CD4-positive, alpha-beta T cell (primary cell): ENCODE data around the gene TRIM3. TPM values are rescaled to one million over a fixed set of nuclear protein-coding genes. Genes with fewer than 3 reads are reported as not detected.

Source experiments
- ATAC-seq: fragments of 200-7000 bp; cut with Tn5 transposase; one replicate; pipeline ENCODE4 v1.10.0; 2022; ENCODE audit warnings: mild to moderate bottlenecking; ENCODE audit not compliant: poor library complexity
- CTCF ChIA-PET: fragments of 350-600 bp; sonication (Branson Sonifier 250); formaldehyde crosslinking; loops from one replicate; lab custom pipeline; 2021; ENCODE audit warnings: antibody characterized with exemption, inconsistent platforms; lab: Charles Lee
- POLR2A ChIA-PET: fragments of 350-600 bp; sonication (Branson Sonifier 250); formaldehyde crosslinking; loops from one replicate; lab custom pipeline; 2021; ENCODE audit warnings: antibody characterized with exemption, inconsistent platforms; lab: Charles Lee
- DNase-seq, 14 experiments: peaks; one replicate each; pipeline ENCODE4 v3.0.0-alpha.2; 2013 to 2020; ENCODE audit warnings: mixed read lengths in 2 of 14
- H3K27ac ChIP-seq, 2 donors: one replicate each; pipeline versions ENCODE4 v1.5.1 to v1.7.0; 2013; ENCODE audit warnings: low read length in 2 of 2, low read depth in 1 of 2, mild to moderate bottlenecking in 1 of 2
- H3K27me3 ChIP-seq, 2 experiments: 1 replicate in 1 of 2; 2 replicates in 1 of 2; pipeline versions ENCODE4 v1.6.1 to v1.7.0; 2013; ENCODE audit warnings: low read length in 2 of 2, control low read depth in 1 of 2, mild to moderate bottlenecking in 1 of 2, moderate library complexity in 1 of 2; ENCODE audit not compliant: insufficient read depth in 2 of 2, control insufficient read depth in 1 of 2
- H3K36me3 ChIP-seq: one replicate; pipeline ENCODE4 v1.6.1; 2013; ENCODE audit warnings: low read length, control low read depth; ENCODE audit not compliant: insufficient read depth
- H3K4me1 ChIP-seq: one replicate; pipeline ENCODE4 v1.6.1; 2013; ENCODE audit warnings: low read length, control low read depth; ENCODE audit not compliant: insufficient read depth
- H3K4me3 ChIP-seq: one replicate; pipeline ENCODE4 v1.5.1; 2013; ENCODE audit warnings: mild to moderate bottlenecking, low read length, moderate library complexity
- H3K9me3 ChIP-seq, 2 experiments: 1 replicate in 1 of 2; 2 replicates in 1 of 2; pipeline versions ENCODE4 v1.6.1 to v1.7.0; 2013; ENCODE audit warnings: low read length in 2 of 2, mild to moderate bottlenecking in 2 of 2, control low read depth in 1 of 2, moderate library complexity in 1 of 2; ENCODE audit not compliant: control insufficient read depth in 1 of 2, insufficient read depth in 1 of 2
- H3K27ac Mint-ChIP-seq: one replicate; pipeline ENCODE4 v1.8.0; 2020; ENCODE audit warnings: mixed read lengths
- H3K27me3 Mint-ChIP-seq: one replicate; pipeline ENCODE4 v1.8.0; 2021; ENCODE audit warnings: mixed read lengths
- H3K36me3 Mint-ChIP-seq: one replicate; pipeline ENCODE4 v1.8.0; 2021; ENCODE audit warnings: low read depth, mixed read lengths
- H3K4me1 Mint-ChIP-seq: one replicate; pipeline ENCODE4 v1.8.0; 2021; ENCODE audit warnings: low read depth, mixed read lengths
- H3K4me3 Mint-ChIP-seq: one replicate; pipeline ENCODE4 v1.8.0; 2020; ENCODE audit warnings: mild to moderate bottlenecking, mixed read lengths
- H3K9me3 Mint-ChIP-seq: one replicate; pipeline ENCODE4 v1.8.0; 2020; ENCODE audit warnings: mixed read lengths
- CTCF ChIP-seq: fragments of 200-600 bp; IDR thresholded peaks from one replicate; pipeline ENCODE4 v1.8.0; 2022; ENCODE audit warnings: antibody characterized with exemption, mild to moderate bottlenecking
- intact Hi-C, 2 experiments: fragments of 100-400 bp; cut with DNase I in 1 of 2; cut with micrococcal nuclease in 1 of 2; formaldehyde crosslinking; loops; one replicate each; pipeline versions ENCODE4 v1.15.1 to v1.9.0; 2023 to 2025; cut with DNase I, micrococcal nuclease
- total RNA-seq, 174 experiments: library from RNA in 2 of 174; stranded (reverse) in 2 of 174; gene quantifications; one replicate each; pipeline ENCODE4 v1.2.3 and lab custom pipeline; 2021 to 2026

The TRIM3 gene
- total RNA-seq, 2 experiments from 2014 or later = 16.4 to 16.6 TPM

DNA sequence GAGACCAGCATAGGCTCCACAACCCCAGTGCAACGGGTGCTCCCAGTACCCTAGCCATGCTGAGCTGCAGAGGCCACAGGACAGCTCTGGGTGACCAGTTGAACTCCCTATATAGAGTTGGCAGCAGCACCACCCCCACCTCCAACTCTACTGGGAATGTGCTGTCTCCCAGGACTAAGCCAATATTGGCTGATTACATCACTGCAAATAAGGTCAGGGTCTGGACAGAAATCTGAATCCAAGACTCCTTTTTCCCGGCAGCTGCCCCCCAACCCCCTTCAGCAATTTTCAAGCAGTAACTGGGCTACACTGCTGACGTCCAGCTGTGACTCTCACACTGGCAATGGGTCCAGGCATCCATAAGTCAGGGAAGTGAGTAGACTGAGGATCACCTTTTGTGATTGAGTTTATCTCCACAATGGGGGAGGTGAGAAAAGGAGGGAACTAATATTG is 32.8 kb downstream of the TRIM3 start, which contains the start of gene HPX:
Gene HPX (minus strand): TSS at position 82 of the 453 bp plus-strand sequence. CDS start 24 bp downstream, at position 58.
- ATAC-seq (no peak), DNase-seq (no peak)
- Histone ChIP-seq H3K9me3 (no peaks in the 10 kb centered on the region), H3K27ac (no peak within 1 kb of the TSS), H3K27me3 (no peaks in the 10 kb centered on the region), H3K4me3 (no peak within 1 kb of the TSS), H3K4me1 (peaks cover 33% of the 10 kb centered on the region), H3K36me3 (no peaks in the 10 kb centered on the region)
- ChIA-PET CTCF (interaction anchor here (11.8 kb wide), 1 partner anchor 62 kb away, joined by 230 read pairs; no protein-coding TSS in a partner anchor), POLR2A (interaction anchor here (1.0 to 1.3 kb wide), 2 partner anchors 39 to 62 kb away, joined by 3 to 11 read pairs; no protein-coding TSS in a partner anchor)
- no peaks in the 10 kb centered on the region for H3K36me3 Mint-ChIP-seq
- TF ChIP-seq CTCF = no peak
- H3K27me3 Mint-ChIP-seq = no peaks in the 10 kb centered on the region
- H3K27ac Mint-ChIP-seq = no peak within 1 kb of the TSS
- no peaks in the 10 kb centered on the region for H3K9me3 Mint-ChIP-seq
- H3K4me1 Mint-ChIP-seq = no peaks in the 10 kb centered on the region
- no peak within 1 kb of the TSS for H3K4me3 Mint-ChIP-seq
- intact Hi-C loops = no loop called here

DNA sequence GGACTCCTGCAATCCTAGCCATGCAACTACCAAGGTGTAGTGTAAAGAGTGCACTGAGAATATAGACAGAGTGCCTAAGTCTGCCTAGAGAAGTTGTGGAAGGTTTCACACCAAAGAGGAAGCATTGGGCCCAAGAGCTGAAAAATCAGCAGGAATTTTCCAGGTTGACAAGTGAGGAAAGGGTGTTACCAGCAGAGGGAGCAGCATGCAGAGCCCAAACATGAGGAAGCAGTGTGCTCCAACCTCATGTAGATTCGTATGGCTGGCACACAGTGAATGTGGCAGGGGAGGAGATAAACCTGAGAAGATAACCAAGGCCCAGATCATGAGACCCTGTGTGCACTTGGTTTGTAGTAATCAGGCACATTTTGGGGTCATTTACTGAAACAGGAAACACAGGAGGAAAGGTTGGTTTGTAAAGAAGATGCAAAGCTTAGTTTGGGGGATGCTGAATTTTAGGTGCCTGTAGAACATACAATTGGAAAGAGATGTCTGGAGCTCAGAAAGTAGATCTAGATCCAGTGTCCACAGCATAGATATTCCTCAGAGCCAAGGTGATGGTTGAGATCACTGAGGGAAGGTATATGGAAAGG is 34.7 kb downstream of the TRIM3 start:
- ATAC-seq = peak; percentile 59
- peak; percentile 67 for TF ChIP-seq CTCF
- no peaks in the 10 kb centered on the region for H3K36me3 Mint-ChIP-seq

GRCh38 chr11:6437993-6438392 is 35.7 kb downstream of the TRIM3 start:
- ATAC-seq (peak; percentile 32), DNase-seq (peak in 3 of 14 experiments; percentile 35 to 54 (median 37))
- Histone ChIP-seq H3K9me3 (no peaks in the 10 kb centered on the region), H3K4me1 (peaks cover 26% of the 10 kb centered on the region), H3K4me3 (no peak overlapping the region), H3K27ac (no peak overlapping the region), H3K36me3 (no peaks in the 10 kb centered on the region), H3K27me3 (no peaks in the 10 kb centered on the region)
- ChIA-PET CTCF (interaction anchor here (0.9 to 11.8 kb wide), 6 partner anchors 16 to 59 kb away, joined by 3 to 230 read pairs (median 6); partner anchors contain the start of gene APBB1), POLR2A (interaction anchor here (0.9 to 2.4 kb wide), 8 partner anchors 24 to 60 kb away, joined by 3 to 21 read pairs (median 5); partner anchors contain the start of genes ARFIP2, SMPD1 and TIMM10B)
- no peaks in the 10 kb centered on the region for H3K27me3 Mint-ChIP-seq
- H3K4me1 Mint-ChIP-seq = no peaks in the 10 kb centered on the region
- H3K27ac Mint-ChIP-seq = no peak overlapping the region
- no peak overlapping the region for H3K4me3 Mint-ChIP-seq
- H3K36me3 Mint-ChIP-seq = no peaks in the 10 kb centered on the region
- TF ChIP-seq CTCF = no peak
- intact Hi-C loops = no loop called here
- no peaks in the 10 kb centered on the region for H3K9me3 Mint-ChIP-seq

More for the DNA sequence above, 34.7 kb downstream of the TRIM3 start:
- POLR2A ChIA-PET = interaction anchor here (0.9 to 2.4 kb wide), 6 partner anchors 25 to 61 kb away, joined by 3 to 21 read pairs (median 6); partner anchors contain the start of genes ARFIP2, SMPD1 and TIMM10B
- Mint-ChIP-seq H3K27ac (no peak overlapping the region), H3K4me3 (no peak overlapping the region), H3K27me3 (no peaks in the 10 kb centered on the region), H3K9me3 (no peaks in the 10 kb centered on the region), H3K4me1 (no peaks in the 10 kb centered on the region)
- Histone ChIP-seq H3K27me3 (no peaks in the 10 kb centered on the region), H3K4me1 (peaks cover 33% of the 10 kb centered on the region), H3K36me3 (no peaks in the 10 kb centered on the region), H3K4me3 (no peak overlapping the region), H3K9me3 (no peaks in the 10 kb centered on the region), H3K27ac (no peak overlapping the region)
- peak in 8 of 14 experiments; percentile 17 to 73 (median 37) for DNase-seq
- intact Hi-C loops = loop anchor here in 1 of 2 experiments (1.0 kb wide), 1 partner anchor 60 kb away; no protein-coding TSS in a partner anchor
- CTCF ChIA-PET = interaction anchor here (0.7 to 11.8 kb wide), 9 partner anchors 15 to 60 kb away, joined by 3 to 230 read pairs (median 4); partner anchors contain the start of genes APBB1 and SMPD1
